Measurements from ENCODE around the gene KDM2A.

The KDM2A gene

DNA sequence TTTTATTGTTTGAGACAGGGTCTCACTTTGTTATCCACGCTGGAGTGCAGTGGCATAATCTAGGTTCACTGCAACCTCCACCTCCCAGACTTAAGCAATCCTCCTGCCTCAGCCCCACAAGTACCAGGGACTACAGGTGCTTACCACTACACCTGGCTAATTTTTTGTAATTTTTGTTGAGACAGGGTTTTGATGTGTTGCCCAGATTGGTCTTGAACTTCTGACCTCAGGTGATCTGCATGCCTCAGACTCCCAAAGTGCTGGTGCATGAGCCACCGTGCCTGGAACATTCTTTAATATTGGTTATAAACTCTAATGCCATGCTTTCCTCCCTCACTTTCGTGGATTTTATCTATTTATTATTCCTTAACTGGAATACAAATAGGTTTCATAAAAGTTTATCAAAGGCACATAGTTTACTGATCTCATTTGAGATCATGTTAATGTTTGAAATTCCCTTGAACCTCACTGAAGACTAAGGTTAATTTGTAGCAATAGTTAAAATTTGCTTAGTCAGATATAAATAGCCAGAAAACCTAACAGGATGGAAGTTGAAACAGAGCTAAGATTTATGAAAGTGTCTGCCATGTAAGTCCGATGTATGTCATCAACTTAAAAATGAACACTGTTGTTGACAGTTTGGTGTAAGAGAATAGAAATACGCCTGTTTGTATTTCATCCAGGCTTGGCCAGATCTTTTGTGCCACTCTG, 27.6 kb downstream of the KDM2A start:
- H3K4me1 ChIP-seq (ENCODE audit: control insufficient read depth, insufficient read depth, low read length) = no peaks in the 10 kb centered on the region
- no peak overlapping the region for H3K9ac ChIP-seq (ENCODE audit: low read length)
- no peaks in the 10 kb centered on the region for H3K27me3 ChIP-seq (ENCODE audit: control insufficient read depth, insufficient read depth, low read length)
- no peak overlapping the region for H3K4me3 ChIP-seq (ENCODE audit: low read depth, low read length)
- H3K27ac ChIP-seq (ENCODE audit: low read depth, low read length) = no peak overlapping the region
- peaks cover 29% of the 10 kb centered on the region for H3K36me3 ChIP-seq (ENCODE audit: control insufficient read depth, insufficient read depth, low read length)
- no peaks in the 10 kb centered on the region for H3K9me3 ChIP-seq (ENCODE audit: control insufficient read depth, insufficient read depth, low read depth, low read length)

DNA sequence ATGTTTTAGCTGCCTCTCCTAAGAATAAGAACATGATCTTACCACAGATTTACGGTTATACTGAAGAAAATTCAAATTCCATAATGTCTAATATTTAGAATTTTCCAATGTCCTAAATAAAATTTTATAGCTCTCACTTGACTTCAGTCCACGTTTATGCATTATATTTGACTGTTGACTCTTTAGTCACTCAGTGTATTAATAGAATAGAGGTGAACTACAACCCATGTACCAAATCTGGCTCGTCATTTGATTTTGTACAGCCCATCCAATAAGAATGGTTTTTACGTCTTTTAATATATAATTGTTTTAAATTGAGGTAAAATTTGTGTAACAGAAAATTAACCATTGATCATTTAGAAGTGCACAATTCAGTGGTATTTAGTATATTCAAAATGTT, 34.9 kb downstream of the KDM2A start:
- Histone ChIP-seq H3K4me3 (ENCODE audit: low read depth, low read length) (no peak overlapping the region), H3K36me3 (ENCODE audit: control insufficient read depth, insufficient read depth, low read length) (peaks cover 19% of the 10 kb centered on the region), H3K9ac (ENCODE audit: low read length) (no peak overlapping the region), H3K9me3 (ENCODE audit: control insufficient read depth, insufficient read depth, low read depth, low read length) (no peaks in the 10 kb centered on the region), H3K27ac (ENCODE audit: low read depth, low read length) (no peak overlapping the region), H3K27me3 (ENCODE audit: control insufficient read depth, insufficient read depth, low read length) (no peaks in the 10 kb centered on the region), H3K4me1 (ENCODE audit: control insufficient read depth, insufficient read depth, low read length) (no peaks in the 10 kb centered on the region)

DNA sequence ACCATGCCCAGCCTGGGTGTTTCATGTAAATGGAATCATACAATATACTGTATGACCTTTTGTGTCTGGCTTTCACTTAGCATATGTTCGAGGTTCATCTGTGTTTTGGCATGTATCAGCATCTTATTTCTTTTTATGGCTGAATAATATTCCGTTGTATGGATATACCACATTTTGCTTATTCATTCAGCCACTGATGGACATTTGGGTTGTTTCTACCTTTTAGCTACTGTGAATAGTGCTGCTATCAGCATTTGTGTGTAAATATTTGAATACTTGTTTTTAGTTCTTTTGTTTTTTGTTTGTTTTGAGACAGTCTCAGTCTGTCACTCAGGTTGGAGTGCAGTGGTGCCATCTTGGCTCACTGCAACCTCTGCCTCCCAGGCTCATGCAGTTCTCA, 35.7 kb downstream of the KDM2A start:
- no peak overlapping the region for H3K9ac ChIP-seq (ENCODE audit: low read length)
- no peak overlapping the region for H3K4me3 ChIP-seq (ENCODE audit: low read depth, low read length)
- peaks cover 18% of the 10 kb centered on the region for H3K36me3 ChIP-seq (ENCODE audit: control insufficient read depth, insufficient read depth, low read length)
- no peaks in the 10 kb centered on the region for H3K9me3 ChIP-seq (ENCODE audit: control insufficient read depth, insufficient read depth, low read depth, low read length)
- H3K27ac ChIP-seq (ENCODE audit: low read depth, low read length) = no peak overlapping the region
- H3K4me1 ChIP-seq (ENCODE audit: control insufficient read depth, insufficient read depth, low read length) = no peaks in the 10 kb centered on the region
- no peaks in the 10 kb centered on the region for H3K27me3 ChIP-seq (ENCODE audit: control insufficient read depth, insufficient read depth, low read length)

DNA sequence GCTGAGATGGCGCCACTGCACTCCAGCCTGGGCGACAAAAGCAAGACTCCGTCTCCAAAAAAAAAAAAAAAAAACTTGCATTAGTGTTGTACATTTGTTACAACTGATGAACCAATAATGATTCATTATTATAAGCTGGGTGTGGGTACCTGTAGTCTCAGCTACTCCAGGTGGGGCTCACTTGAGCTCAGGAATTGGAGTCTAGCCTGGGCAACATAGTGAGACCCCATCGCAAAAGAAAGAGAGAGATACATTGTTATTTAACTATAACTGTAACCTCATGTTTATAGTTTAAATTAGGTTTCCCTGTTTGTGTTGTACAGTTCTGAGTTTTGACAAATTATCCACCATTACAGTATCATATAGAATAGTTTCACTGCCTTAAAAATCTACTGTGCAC, 38.6 kb downstream of the KDM2A start:
- no peak overlapping the region for H3K4me3 ChIP-seq (ENCODE audit: low read depth, low read length)
- H3K27me3 ChIP-seq (ENCODE audit: control insufficient read depth, insufficient read depth, low read length) = no peaks in the 10 kb centered on the region
- H3K9me3 ChIP-seq (ENCODE audit: control insufficient read depth, insufficient read depth, low read depth, low read length) = no peaks in the 10 kb centered on the region
- no peak overlapping the region for H3K9ac ChIP-seq (ENCODE audit: low read length)
- H3K4me1 ChIP-seq (ENCODE audit: control insufficient read depth, insufficient read depth, low read length) = no peaks in the 10 kb centered on the region
- H3K36me3 ChIP-seq (ENCODE audit: control insufficient read depth, insufficient read depth, low read length) = 0 out of 2 replicates have a peak, but pooled peaks cover 4% of the 10 kb centered on the region
- no peak overlapping the region for H3K27ac ChIP-seq (ENCODE audit: low read depth, low read length)

DNA sequence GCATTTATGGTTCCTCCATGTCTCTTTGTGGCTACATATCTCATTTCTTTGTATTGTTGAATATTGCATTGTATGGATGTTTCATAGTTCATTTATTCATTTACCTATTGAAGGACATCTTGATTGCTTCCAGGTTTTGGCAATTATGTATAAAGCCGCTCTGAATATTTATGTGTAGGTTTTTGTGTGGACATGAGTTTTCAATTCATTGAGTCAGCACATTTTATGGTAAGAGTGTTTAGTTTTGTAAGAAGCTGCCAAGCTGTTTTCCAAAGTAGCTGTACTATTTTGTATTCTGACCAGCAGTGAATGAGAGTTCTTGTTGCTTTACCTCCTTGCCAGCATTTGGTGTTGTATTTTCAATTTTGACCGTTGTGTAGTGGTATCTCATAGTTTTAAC, 39.2 kb downstream of the KDM2A start:
- no peaks in the 10 kb centered on the region for H3K4me1 ChIP-seq (ENCODE audit: control insufficient read depth, insufficient read depth, low read length)
- H3K9me3 ChIP-seq (ENCODE audit: control insufficient read depth, insufficient read depth, low read depth, low read length) = no peaks in the 10 kb centered on the region
- H3K27me3 ChIP-seq (ENCODE audit: control insufficient read depth, insufficient read depth, low read length) = no peaks in the 10 kb centered on the region
- H3K9ac ChIP-seq (ENCODE audit: low read length) = no peak overlapping the region
- peaks cover 7% of the 10 kb centered on the region; the same call in 1 of the 2 replicates for H3K36me3 ChIP-seq (ENCODE audit: control insufficient read depth, insufficient read depth, low read length)
- H3K4me3 ChIP-seq (ENCODE audit: low read depth, low read length) = no peak overlapping the region
- H3K27ac ChIP-seq (ENCODE audit: low read depth, low read length) = no peak overlapping the region

DNA sequence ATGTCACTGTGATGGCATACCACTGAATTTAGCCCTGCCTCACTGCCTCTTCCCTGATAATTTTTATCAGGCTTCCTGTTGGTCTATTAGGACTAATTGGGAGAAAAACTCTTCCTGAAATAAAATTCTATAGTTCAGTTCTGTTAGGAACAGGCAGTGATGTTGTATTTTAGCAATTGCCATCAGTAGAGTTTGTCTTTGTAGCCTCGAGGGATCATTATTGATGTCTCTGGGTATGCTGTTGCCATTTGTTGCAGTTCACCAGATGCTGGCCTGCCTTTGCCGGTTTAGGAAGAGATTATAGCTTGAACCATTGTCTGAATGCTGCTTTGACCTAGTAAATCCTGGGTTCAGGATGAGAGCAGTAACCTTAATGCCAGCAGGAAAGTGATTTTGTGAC, 41.0 kb downstream of the KDM2A start:
- H3K27me3 ChIP-seq (ENCODE audit: control insufficient read depth, insufficient read depth, low read length) = no peaks in the 10 kb centered on the region
- no peak overlapping the region for H3K27ac ChIP-seq (ENCODE audit: low read depth, low read length)
- no peak overlapping the region for H3K4me3 ChIP-seq (ENCODE audit: low read depth, low read length)

DNA sequence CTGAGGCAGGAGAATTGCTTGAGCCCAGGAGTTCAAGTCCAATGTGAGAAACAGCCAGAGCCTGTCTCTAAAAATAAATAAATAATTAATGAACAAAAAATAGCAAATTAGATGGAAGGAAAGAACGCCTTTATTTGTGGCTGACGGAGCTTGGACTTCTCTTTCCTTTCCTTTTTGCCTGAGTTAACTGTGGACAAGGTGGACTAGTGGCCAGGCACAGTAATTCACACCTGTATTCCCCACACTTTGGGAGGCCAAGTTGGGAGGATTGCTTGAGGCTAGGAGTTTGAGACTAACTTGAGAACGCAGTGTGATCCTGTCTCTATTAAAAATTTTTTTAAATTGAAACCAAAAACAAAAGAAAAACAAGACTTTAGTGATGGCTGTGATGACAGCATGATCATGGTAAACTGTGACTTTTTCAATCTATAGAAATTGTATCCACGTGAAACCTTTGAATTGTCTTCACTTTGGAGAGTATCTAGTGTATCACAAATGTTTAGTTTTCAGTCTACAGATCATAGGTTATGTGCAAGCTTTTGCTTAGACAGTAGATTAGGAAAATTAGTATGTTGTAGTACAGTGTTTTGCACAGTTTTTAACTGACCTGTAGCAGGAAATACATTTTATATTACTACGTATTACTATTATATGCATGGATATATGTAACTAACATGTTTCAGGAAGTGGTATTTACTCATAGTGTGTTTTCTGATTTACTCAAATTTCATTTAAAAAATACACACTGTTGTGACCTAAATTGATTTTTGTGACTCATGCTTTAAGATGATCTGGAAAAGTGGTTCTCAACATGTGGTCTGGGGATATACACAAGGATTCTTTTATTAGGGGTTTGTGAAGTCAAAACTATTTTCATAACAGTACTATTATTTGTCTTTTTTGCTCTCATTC, 42.1 kb downstream of the KDM2A start:
- Histone ChIP-seq H3K9ac (ENCODE audit: low read length) (no peak overlapping the region), H3K36me3 (ENCODE audit: control insufficient read depth, insufficient read depth, low read length) (peaks cover 11% of the 10 kb centered on the region), H3K4me3 (ENCODE audit: low read depth, low read length) (no peak overlapping the region), H3K4me1 (ENCODE audit: control insufficient read depth, insufficient read depth, low read length) (no peaks in the 10 kb centered on the region), H3K9me3 (ENCODE audit: control insufficient read depth, insufficient read depth, low read depth, low read length) (no peaks in the 10 kb centered on the region), H3K27ac (ENCODE audit: low read depth, low read length) (no peak overlapping the region), H3K27me3 (ENCODE audit: control insufficient read depth, insufficient read depth, low read length) (no peaks in the 10 kb centered on the region)

More for the DNA sequence above, 41.0 kb downstream of the KDM2A start:
- H3K9ac ChIP-seq (ENCODE audit: low read length) = no peak overlapping the region
- H3K4me1 ChIP-seq (ENCODE audit: control insufficient read depth, insufficient read depth, low read length) = no peaks in the 10 kb centered on the region
- H3K36me3 ChIP-seq (ENCODE audit: control insufficient read depth, insufficient read depth, low read length) = peaks cover 11% of the 10 kb centered on the region
- no peaks in the 10 kb centered on the region for H3K9me3 ChIP-seq (ENCODE audit: control insufficient read depth, insufficient read depth, low read depth, low read length)

DNA sequence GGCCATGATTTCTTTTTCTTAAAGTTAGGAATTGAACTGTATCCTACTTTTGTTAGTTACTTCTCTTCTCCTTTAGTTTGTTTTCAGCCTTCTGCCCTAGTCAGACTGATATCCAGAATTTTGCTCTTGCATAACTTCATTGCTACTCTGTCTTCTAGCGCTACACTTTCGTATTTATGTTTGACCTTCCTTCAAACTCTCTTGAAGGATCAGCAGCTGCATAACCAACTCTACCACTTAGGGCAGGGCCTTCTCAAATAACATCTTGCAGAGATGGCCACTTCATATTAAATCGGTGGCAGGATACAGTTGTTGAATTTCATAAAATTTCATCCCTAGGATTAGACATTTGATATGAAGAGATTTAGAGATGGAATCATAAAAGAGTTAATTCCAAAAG, 43.9 kb downstream of the KDM2A start:
- Histone ChIP-seq H3K27me3 (ENCODE audit: control insufficient read depth, insufficient read depth, low read length) (no peaks in the 10 kb centered on the region), H3K27ac (ENCODE audit: low read depth, low read length) (no peak overlapping the region), H3K9ac (ENCODE audit: low read length) (no peak overlapping the region), H3K9me3 (ENCODE audit: control insufficient read depth, insufficient read depth, low read depth, low read length) (no peaks in the 10 kb centered on the region), H3K4me1 (ENCODE audit: control insufficient read depth, insufficient read depth, low read length) (no peaks in the 10 kb centered on the region), H3K36me3 (ENCODE audit: control insufficient read depth, insufficient read depth, low read length) (peaks cover 11% of the 10 kb centered on the region), H3K4me3 (ENCODE audit: low read depth, low read length) (no peak overlapping the region)

DNA sequence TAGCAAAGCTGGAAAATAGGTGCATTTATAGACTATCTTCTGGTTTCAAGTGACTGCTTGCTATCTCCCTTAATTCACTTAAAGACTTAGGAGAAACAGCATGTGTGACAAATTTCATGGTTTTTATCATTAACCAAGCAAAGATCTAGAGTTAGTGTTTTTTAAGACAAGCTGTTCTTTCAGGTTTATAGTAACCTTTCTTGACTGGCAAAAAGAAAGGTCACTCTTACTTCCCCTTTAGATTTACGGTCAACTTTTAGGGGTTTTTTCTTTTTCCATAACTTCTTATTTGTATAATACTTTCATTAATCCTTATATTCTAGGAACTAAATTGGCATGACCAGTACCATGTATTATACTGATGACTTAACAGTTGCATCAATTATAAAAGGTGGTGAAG, 46.6 kb downstream of the KDM2A start:
- Histone ChIP-seq H3K9ac (ENCODE audit: low read length) (no peak overlapping the region), H3K9me3 (ENCODE audit: control insufficient read depth, insufficient read depth, low read depth, low read length) (no peaks in the 10 kb centered on the region), H3K36me3 (ENCODE audit: control insufficient read depth, insufficient read depth, low read length) (peaks cover 11% of the 10 kb centered on the region), H3K27me3 (ENCODE audit: control insufficient read depth, insufficient read depth, low read length) (no peaks in the 10 kb centered on the region), H3K27ac (ENCODE audit: low read depth, low read length) (no peak overlapping the region), H3K4me3 (ENCODE audit: low read depth, low read length) (no peak overlapping the region), H3K4me1 (ENCODE audit: control insufficient read depth, insufficient read depth, low read length) (no peaks in the 10 kb centered on the region)

DNA sequence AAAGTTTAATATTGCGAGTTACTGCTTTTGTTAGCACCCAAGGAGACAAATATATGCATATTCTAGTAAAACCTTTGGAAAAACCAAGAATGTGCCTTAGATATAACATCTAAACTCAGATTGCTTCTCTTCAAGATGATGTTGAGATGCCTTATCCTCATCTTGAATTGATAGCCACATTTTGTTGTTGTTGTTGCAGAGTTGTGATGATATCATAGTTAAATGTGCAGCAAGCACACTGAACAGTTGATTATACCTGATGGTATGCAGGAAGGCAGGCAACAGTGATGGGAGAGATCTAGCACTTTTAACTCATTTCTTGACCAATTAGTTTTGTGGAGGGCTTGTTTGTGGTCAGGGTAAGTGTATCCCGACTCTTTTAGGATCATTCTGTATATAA, 48.0 kb downstream of the KDM2A start:
- no peaks in the 10 kb centered on the region for H3K9me3 ChIP-seq (ENCODE audit: control insufficient read depth, insufficient read depth, low read depth, low read length)
- no peak overlapping the region for H3K9ac ChIP-seq (ENCODE audit: low read length)
- no peaks in the 10 kb centered on the region for H3K4me1 ChIP-seq (ENCODE audit: control insufficient read depth, insufficient read depth, low read length)
- peaks cover 16% of the 10 kb centered on the region for H3K36me3 ChIP-seq (ENCODE audit: control insufficient read depth, insufficient read depth, low read length)
- no peaks in the 10 kb centered on the region for H3K27me3 ChIP-seq (ENCODE audit: control insufficient read depth, insufficient read depth, low read length)
- no peak overlapping the region for H3K27ac ChIP-seq (ENCODE audit: low read depth, low read length)
- H3K4me3 ChIP-seq (ENCODE audit: low read depth, low read length) = no peak overlapping the region

DNA sequence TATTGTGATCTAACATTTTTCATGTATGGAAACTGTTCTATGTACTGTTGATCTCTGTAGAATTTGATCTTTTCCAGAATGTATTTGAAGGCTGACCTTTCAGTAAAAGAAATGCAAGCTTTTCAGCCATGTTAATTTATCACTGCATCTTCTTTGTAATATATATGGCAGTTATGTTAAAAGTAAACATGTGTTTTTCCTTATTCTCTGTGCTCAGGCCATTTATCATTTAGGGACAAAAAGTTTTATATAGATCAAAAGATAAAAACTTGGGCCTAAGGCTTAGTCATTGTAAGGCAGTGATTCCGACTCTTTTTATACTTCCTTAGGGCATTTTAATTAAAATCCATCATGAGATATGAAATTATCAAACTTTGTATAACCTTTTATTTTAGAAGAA, 48.7 kb downstream of the KDM2A start:
- H3K9ac ChIP-seq (ENCODE audit: low read length) = no peak overlapping the region
- H3K4me1 ChIP-seq (ENCODE audit: control insufficient read depth, insufficient read depth, low read length) = no peaks in the 10 kb centered on the region
- H3K4me3 ChIP-seq (ENCODE audit: low read depth, low read length) = no peak overlapping the region
- H3K9me3 ChIP-seq (ENCODE audit: control insufficient read depth, insufficient read depth, low read depth, low read length) = no peaks in the 10 kb centered on the region
- H3K27me3 ChIP-seq (ENCODE audit: control insufficient read depth, insufficient read depth, low read length) = no peaks in the 10 kb centered on the region
- no peak overlapping the region for H3K27ac ChIP-seq (ENCODE audit: low read depth, low read length)
- peaks cover 16% of the 10 kb centered on the region for H3K36me3 ChIP-seq (ENCODE audit: control insufficient read depth, insufficient read depth, low read length)
